CD4-positive, alpha-beta T cell treated with Interleukin-21 for 1 hour (primary cell): ENCODE results near the gene NPS.

Experiments
- DNase-seq: peaks from one replicate; pipeline ENCODE4 v3.0.0-alpha.2; 2020

NPS gene

GRCh38 chr10:127563718-127564553 is 14.8 kb downstream of the NPS start:
- DNase-seq, result no peak

- no peak for DNase-seq
These were observed 15.5 kb downstream of the NPS start for GRCh38 chr10:127564644-127565043.

- no peak for DNase-seq
These were observed 16.5 kb downstream of the NPS start for GRCh38 chr10:127565583-127565982.

GRCh38 chr10:127569210-127569609 is 20.1 kb downstream of the NPS start:
- DNase-seq, result no peak

- no peak for DNase-seq
These were observed 20.9 kb downstream of the NPS start for GRCh38 chr10:127570036-127570435.

GRCh38 chr10:127571386-127571785 is 22.3 kb downstream of the NPS start:
- no peak for DNase-seq

GRCh38 chr10:127576051-127576450 is 26.9 kb downstream of the NPS start:
- DNase-seq, result no peak

GRCh38 chr10:127576740-127577161 is 27.6 kb downstream of the NPS start:
- DNase-seq, result no peak

- DNase-seq, result no peak
These were observed 28.5 kb downstream of the NPS start for GRCh38 chr10:127577376-127578258.

- DNase-seq, result no peak
These were observed 29.3 kb downstream of the NPS start for GRCh38 chr10:127578259-127578960.

- DNase-seq, result no peak
These were observed 29.8 kb downstream of the NPS start for GRCh38 chr10:127578961-127579305.

- no peak for DNase-seq
These were observed 30.5 kb downstream of the NPS start for GRCh38 chr10:127579640-127580039.

- DNase-seq, result no peak
These were observed 31.7 kb downstream of the NPS start for GRCh38 chr10:127580822-127581221.

GRCh38 chr10:127585519-127586023 is 36.5 kb downstream of the NPS start:
- DNase-seq, result no peak

GRCh38 chr10:127587668-127588365 is 38.7 kb downstream of the NPS start:
- no peak for DNase-seq

- no peak for DNase-seq
These were observed 43.5 kb downstream of the NPS start for GRCh38 chr10:127592586-127592985.

- no peak for DNase-seq
These were observed 51.4 kb downstream of the NPS start for GRCh38 chr10:127600479-127600878.
